HepG2 (cell line): ENCODE measurements around the gene POU2F1. TPM values are rescaled to one million over a fixed set of nuclear protein-coding genes. Genes with fewer than 3 reads are reported as not detected.

Experiments used
- ATAC-seq: fragments of 200-7000 bp; cut with Tn5 transposase; 3 replicates; pipeline ENCODE4 v1.9.1; 2020; ENCODE audit warnings: mild to moderate bottlenecking, moderate library complexity
- BruUV-seq: library from RNA; stranded (reverse); fragments of 400-500 nt; replicated peaks from 2 replicates; lab custom pipeline; 2021; lab: Mats Ljungman, UMichigan
- CTCF ChIA-PET: fragments of 300-600 bp; formaldehyde crosslinking; extraction: SDS; loops from one replicate; lab custom pipeline; 2021; ENCODE audit warnings: low total read pairs, inconsistent platforms, low intra/inter-chr PET ratio; lab: Yijun Ruan, JAX
- POLR2A ChIA-PET: fragments of 350-600 bp; sonication (Branson Sonifier 250); formaldehyde crosslinking; loops from one replicate; lab custom pipeline; 2020; ENCODE audit warnings: antibody characterized with exemption, inconsistent platforms; lab: Yijun Ruan, JAX
- DNase-seq: peaks from one replicate; pipeline ENCODE4 v3.0.0-alpha.2; 2015; ENCODE audit warnings: low spot score
- FAIRE-seq: peaks from 3 replicates; lab custom pipeline; 2011; peaks lifted over from hg19 to GRCh38; lab: Jason Lieb, UNC
- H2AFZ ChIP-seq: one replicate; pipeline ENCODE4 v1.6.1; 2011; ENCODE audit warnings: low read length, inconsistent platforms
- H3K27ac ChIP-seq: fragments of 300-600 bp; 3 replicates; pipeline ENCODE4 v1.8.0; 2011; ENCODE audit warnings: mixed run types, mild to moderate bottlenecking, mixed read lengths, low read length, inconsistent platforms; ENCODE audit not compliant: insufficient read depth; ENCODE audit errors: extremely low read length
- H3K27me3 ChIP-seq, 2 experiments: fragments of 200-600 bp in 1 of 2; 2 replicates in 1 of 2; 3 replicates in 1 of 2; pipeline versions ENCODE4 v1.6.0 to v1.8.0; 2011; ENCODE audit warnings: low read length in 2 of 2, mild to moderate bottlenecking in 2 of 2, moderate library complexity in 2 of 2, inconsistent platforms in 1 of 2; ENCODE audit not compliant: insufficient read depth in 2 of 2, control insufficient read depth in 1 of 2
- H3K36me3 ChIP-seq, 2 experiments: fragments of 200-600 bp in 1 of 2; replicated peaks in 1 of 2; 2 replicates in 1 of 2; 3 replicates in 1 of 2; pipeline versions ENCODE4 v1.5.1 to v1.8.0; 2011; ENCODE audit warnings: low read length in 2 of 2, inconsistent platforms in 1 of 2; ENCODE audit not compliant: insufficient read depth in 2 of 2, control insufficient read depth in 1 of 2
- H3K4me1 ChIP-seq: 2 replicates; pipeline ENCODE4 v1.5.1; 2012; ENCODE audit warnings: low read length, inconsistent platforms; ENCODE audit not compliant: insufficient read depth
- H3K4me2 ChIP-seq: 2 replicates; pipeline ENCODE4 v1.6.0; 2011; ENCODE audit warnings: low read depth, low read length, inconsistent platforms
- H3K4me3 ChIP-seq, 3 experiments: fragments of 200-600 bp in 1 of 3; sonication (generic), shearing (Covaris generic) in 1 of 3; replicated peaks in 1 of 3; 2 replicates each; pipeline ENCODE4 v1.5.1; 2011 to 2016; ENCODE audit warnings: low read length in 3 of 3, inconsistent platforms in 2 of 3, low read depth in 2 of 3, mild to moderate bottlenecking in 2 of 3, control low read depth in 1 of 3, mixed read lengths in 1 of 3; ENCODE audit not compliant: insufficient read depth in 1 of 3
- H3K79me2 ChIP-seq: one replicate; pipeline ENCODE4 v1.6.1; 2011; ENCODE audit warnings: low read length, inconsistent platforms; ENCODE audit not compliant: insufficient read depth
- H3K9ac ChIP-seq: 2 replicates; pipeline ENCODE4 v1.6.0; 2011; ENCODE audit warnings: mild to moderate bottlenecking, low read depth, low read length, inconsistent platforms; ENCODE audit not compliant: insufficient read depth
- H3K9me3 ChIP-seq: 2 replicates; pipeline ENCODE4 v1.5.1; 2012; ENCODE audit warnings: mild to moderate bottlenecking, low read length
- H4K20me1 ChIP-seq: 2 replicates; pipeline ENCODE4 v1.6.0; 2011; ENCODE audit warnings: inconsistent platforms, mild to moderate bottlenecking, low read length, moderate library complexity; ENCODE audit not compliant: insufficient read depth
- MATR3 ChIP-seq: sonication (generic); formaldehyde crosslinking; IDR thresholded peaks from 2 replicates; pipeline ENCODE4 v1.4.0; 2020; ENCODE audit warnings: missing genetic modification reagents
- MYPOP ChIP-seq: sonication (generic); formaldehyde crosslinking; IDR thresholded peaks from 2 replicates; pipeline ENCODE4 v1.8.1; 2023; ENCODE audit warnings: mild to moderate bottlenecking, moderate library complexity, missing genetic modification reagents
- NR1H2 ChIP-seq: sonication (generic); formaldehyde crosslinking; IDR thresholded peaks from 2 replicates; pipeline ENCODE4 v1.8.1; 2022; ENCODE audit warnings: low read depth, missing genetic modification reagents, borderline replicate concordance
- REST ChIP-seq, 2 experiments: IDR thresholded peaks; 2 replicates each; pipeline ENCODE4 v1.6.1; 2011 to 2012; ENCODE audit warnings: low read length in 2 of 2, borderline replicate concordance in 1 of 2, low read depth in 1 of 2, mild to moderate bottlenecking in 1 of 2, moderate library complexity in 1 of 2
- WGBS: methylation state at CpG from one replicate; pipeline ENCODE4 v1.1.6; 2017; ENCODE audit warnings: low lambda C conversion rate; 5-methylcytosine and 5-hydroxymethylcytosine counted together
- in situ Hi-C: cut with HindIII; loops from 2 replicates; pipeline ENCODE4 v1.10.0; 2017; ENCODE audit warnings: low pct_unique_long_range_greater_than_20kb; ENCODE audit not compliant: extremely low pct_ligation_motif_present
- intact Hi-C: fragments of 100-400 bp; cut with micrococcal nuclease; formaldehyde crosslinking; loops from one replicate; pipeline ENCODE4 v1.10.0; 2022; ENCODE audit not compliant: unreplicated experiment
- polyA plus RNA-seq, 8 experiments: library from polyadenylated mRNA; depleted of rRNA in 3 of 8; stranded (reverse) in 7 of 8; unstranded in 1 of 8; fragments of >200 nt; fragmentation: Illumina TruSeq in 4 of 8; extraction: Trizol in 4 of 8; gene quantifications; 2 replicates each; pipeline versions ENCODE4 v1.2.1 to v1.2.3, GENCODE V29; 2011 to 2016; ENCODE audit warnings: low read depth in 4 of 8, missing spikeins in 1 of 8, mixed read lengths in 1 of 8; ENCODE audit not compliant: insufficient read depth in 1 of 8
- total RNA-seq, 5 experiments: library from RNA; depleted of rRNA; stranded (reverse); fragments of >200 nt; fragmentation: Illumina TruSeq; extraction: Trizol; gene quantifications; 2 replicates each; pipeline ENCODE4 v1.2.3, GENCODE V29; 2016; ENCODE audit warnings: low read depth in 1 of 5

Gene POU2F1
- total and polyA plus RNA-seq, 2 of the 13 experiments (the other 11 are each of a cell fraction or from before 2014, with no cell fraction given), result 10.2 to 13.0 TPM

GRCh38 chr1:167441222-167441621 lies 220.5 kb downstream of the POU2F1 start:
- H3K4me3 ChIP-seq, result no peak overlapping the region
- no peak overlapping the region for H3K27ac ChIP-seq
- CTCF ChIA-PET, result interaction anchor here (0.9 to 2.2 kb wide), 4 partner anchors 39 to 374 kb away, joined by 3 to 21 read pairs (median 15); no protein-coding TSS in a partner anchor
- DNase-seq (no peak), ATAC-seq (no peak), FAIRE-seq (no peak)
- no peaks in the 10 kb centered on the region for H3K79me2 ChIP-seq
- no peaks in the 10 kb centered on the region for H3K36me3 ChIP-seq
- no peak overlapping the region for H2AFZ ChIP-seq
- no peak for TF ChIP-seq MATR3 (CRISPR knock-in tag)
- TF ChIP-seq REST (IDR thresholded peaks at IDR 0.05; ENCODE audit: borderline replicate concordance in 1 of 2, low read depth in 1 of 2, low read length in 2 of 2), result no peak
- TF ChIP-seq NR1H2 (CRISPR knock-in tag), result no peak
- no peak for TF ChIP-seq MYPOP (CRISPR knock-in tag)
- peaks cover 20% of the 10 kb centered on the region for H3K4me1 ChIP-seq
- no peaks in the 10 kb centered on the region for H3K9me3 ChIP-seq
- in situ Hi-C loops, result loop anchor here (5.0 to 10.0 kb wide), 2 partner anchors 374 to 556 kb away; no protein-coding TSS in a partner anchor
- H3K9ac ChIP-seq, result no peak overlapping the region
- POLR2A ChIA-PET, result no interaction called here
- BruUV-seq, result no TSS peak
- H3K27me3 ChIP-seq, result peaks cover 0 to 35% of the 10 kb centered on the region in 2 experiments; a peak in 2 of 5 replicates
- no peaks in the 10 kb centered on the region for H4K20me1 ChIP-seq
- WGBS, result 84% methylated on average over 3 of the region's 3 CpGs
- intact Hi-C loops, result no loop called here
- no peak overlapping the region for H3K4me2 ChIP-seq
